Calu3 (cell line): Measurements from ENCODE around the gene CYLD. TPM values are rescaled to one million over a fixed set of nuclear protein-coding genes. Genes with fewer than 3 reads are reported as not detected.

ENCODE experiments used
- BruUV-seq: library from RNA; stranded (reverse); fragments of 400-500 nt; replicated peaks from 2 replicates; lab custom pipeline; 2021; lab: Mats Ljungman, UMichigan
- CTCF ChIA-PET: fragments of 300-600 bp; sonication (Branson Sonifier 250); formaldehyde crosslinking; loops from one replicate; lab custom pipeline; 2022; ENCODE audit warnings: antibody characterized with exemption; lab: Charles Lee
- DNase-seq: peaks from one replicate; pipeline ENCODE4 v3.0.0; 2022
- H3K27ac Mint-ChIP-seq: one replicate; pipeline ENCODE4 v1.8.0; 2022; ENCODE audit warnings: mixed read lengths; ENCODE audit not compliant: unreplicated experiment
- H3K27me3 Mint-ChIP-seq: one replicate; pipeline ENCODE4 v1.8.0; 2022; ENCODE audit warnings: mixed read lengths; ENCODE audit not compliant: unreplicated experiment
- H3K36me3 Mint-ChIP-seq: one replicate; pipeline ENCODE4 v1.8.0; 2022; ENCODE audit warnings: mild to moderate bottlenecking, moderate library complexity, mixed read lengths; ENCODE audit not compliant: insufficient read depth, unreplicated experiment
- H3K4me1 Mint-ChIP-seq: one replicate; pipeline ENCODE4 v1.8.0; 2022; ENCODE audit warnings: mild to moderate bottlenecking, low read depth, mixed read lengths; ENCODE audit not compliant: unreplicated experiment
- H3K4me3 Mint-ChIP-seq: one replicate; pipeline ENCODE4 v1.8.0; 2022; ENCODE audit warnings: mild to moderate bottlenecking, low read depth, moderate library complexity, mixed read lengths; ENCODE audit not compliant: unreplicated experiment
- H3K9me3 Mint-ChIP-seq: one replicate; pipeline ENCODE4 v1.8.0; 2022; ENCODE audit warnings: low read depth, mixed read lengths; ENCODE audit not compliant: unreplicated experiment
- CTCF ChIP-seq: fragments of 200-600 bp; IDR thresholded peaks from one replicate; pipeline ENCODE4 v1.8.0; 2022; ENCODE audit warnings: antibody characterized with exemption; ENCODE audit not compliant: unreplicated experiment
- intact Hi-C: fragments of 100-400 bp; cut with micrococcal nuclease; formaldehyde crosslinking; loops from one replicate; pipeline ENCODE4 v1.10.0; 2022; ENCODE audit not compliant: unreplicated experiment
- total RNA-seq: library from RNA; stranded (reverse); gene quantifications from 2 replicates; pipeline ENCODE4 v1.2.3, GENCODE V29; 2022

CYLD gene
- total RNA-seq, 1 experiment from 2014 or later = 31.8 TPM

- DNase-seq = no peak
- H3K27me3 Mint-ChIP-seq = no peaks in the 10 kb centered on the region
- no TSS peak for BruUV-seq
- no peak for TF ChIP-seq CTCF
- CTCF ChIA-PET = no interaction called here
- intact Hi-C loops = no loop called here
- no peak overlapping the region for H3K4me3 Mint-ChIP-seq
- H3K9me3 Mint-ChIP-seq = peaks cover 7% of the 10 kb centered on the region
- H3K36me3 Mint-ChIP-seq = no peaks in the 10 kb centered on the region
- no peak overlapping the region for H3K27ac Mint-ChIP-seq
- peaks cover 13% of the 10 kb centered on the region for H3K4me1 Mint-ChIP-seq
These were observed 36.3 kb upstream of the CYLD start for GRCh38 chr16:50705436-50706110.

GRCh38 chr16:50706250-50706649, 35.6 kb upstream of the CYLD start:
- H3K27me3 Mint-ChIP-seq = no peaks in the 10 kb centered on the region
- H3K9me3 Mint-ChIP-seq = peaks cover 7% of the 10 kb centered on the region
- intact Hi-C loops = no loop called here
- no peaks in the 10 kb centered on the region for H3K36me3 Mint-ChIP-seq
- no peak overlapping the region for H3K4me3 Mint-ChIP-seq
- CTCF ChIA-PET = no interaction called here
- peaks cover 13% of the 10 kb centered on the region for H3K4me1 Mint-ChIP-seq
- no peak for DNase-seq
- no TSS peak for BruUV-seq
- H3K27ac Mint-ChIP-seq = no peak overlapping the region
- no peak for TF ChIP-seq CTCF

- no peaks in the 10 kb centered on the region for H3K27me3 Mint-ChIP-seq
- DNase-seq = no peak
- no peak overlapping the region for H3K27ac Mint-ChIP-seq
- CTCF ChIA-PET = no interaction called here
- H3K4me3 Mint-ChIP-seq = no peak overlapping the region
- no peak for TF ChIP-seq CTCF
- intact Hi-C loops = no loop called here
- no peaks in the 10 kb centered on the region for H3K36me3 Mint-ChIP-seq
- H3K9me3 Mint-ChIP-seq = peaks cover 7% of the 10 kb centered on the region
- H3K4me1 Mint-ChIP-seq = peaks cover 21% of the 10 kb centered on the region
- no TSS peak for BruUV-seq
These were observed 33.4 kb upstream of the CYLD start for GRCh38 chr16:50708373-50709060.

- Mint-ChIP-seq H3K9me3 (peaks cover 5% of the 10 kb centered on the region), H3K4me1 (peaks cover 21% of the 10 kb centered on the region), H3K4me3 (no peak overlapping the region), H3K36me3 (no peaks in the 10 kb centered on the region), H3K27me3 (no peaks in the 10 kb centered on the region), H3K27ac (no peak overlapping the region)
- no TSS peak for BruUV-seq
- CTCF ChIA-PET = no interaction called here
- no peak for TF ChIP-seq CTCF
- intact Hi-C loops = no loop called here
- no peak for DNase-seq
These were observed 32.7 kb upstream of the CYLD start for GRCh38 chr16:50709061-50709684.
